HCT116 (cell line): ENCODE results near the gene TAGLN3. TPM values are rescaled to one million over a fixed set of nuclear protein-coding genes. Genes with fewer than 3 reads are reported as not detected.

ENCODE experiments used
- ATAC-seq: fragments of 200-7000 bp; cut with Tn5 transposase; 2 replicates; pipeline ENCODE4 v1.9.1; 2020; ENCODE audit warnings: mild to moderate bottlenecking, moderate library complexity
- BruUV-seq: library from RNA; stranded (reverse); fragments of 400-500 nt; replicated peaks from 2 replicates; lab custom pipeline; 2021; lab: Mats Ljungman, UMichigan
- CTCF ChIA-PET: fragments of 300-600 bp; sonication (Branson Sonifier 250); formaldehyde crosslinking; loops from one replicate; lab custom pipeline; 2021; ENCODE audit warnings: antibody characterized with exemption; lab: Charles Lee
- POLR2A ChIA-PET: fragments of 300-600, 350-600 bp; sonication (Branson Sonifier 250); formaldehyde crosslinking; loops from one replicate; lab custom pipeline; 2021; ENCODE audit warnings: antibody characterized with exemption; lab: Charles Lee
- RAD21 ChIA-PET, 2 experiments: fragments of 300-600 bp; sonication (Branson Sonifier 250); formaldehyde crosslinking; loops; one replicate each; lab custom pipeline; 2023; ENCODE audit warnings: low total read pairs in 2 of 2; ENCODE audit not compliant: uncharacterized antibody in 2 of 2, unreplicated experiment in 2 of 2, low non-redundant PET in 1 of 2; lab: Charles Lee
- DNase-seq: peaks from one replicate; pipeline ENCODE4 v3.0.0-alpha.2; 2010; ENCODE audit warnings: low read depth, low spot score
- H2AFZ ChIP-seq: fragments of 200-600 bp; shearing (Covaris generic), sonication (generic); 2 replicates; pipeline ENCODE4 v1.6.1; 2017; ENCODE audit warnings: low read depth, mixed run types, mixed read lengths, antibody characterized with exemption, low read length; ENCODE audit not compliant: poor library complexity, severe bottlenecking
- H3K27ac ChIP-seq: 2 replicates; pipeline ENCODE4 v1.5.1; 2012; ENCODE audit warnings: low read depth, low read length
- H3K27me3 ChIP-seq: fragments of 200-600 bp; sonication (generic); 2 replicates; pipeline ENCODE4 v1.6.1; 2016; ENCODE audit warnings: mixed run types, low read length, mixed read lengths; ENCODE audit not compliant: insufficient read depth
- H3K36me3 ChIP-seq, 2 experiments: fragments of 200-500 bp in 1 of 2; fragments of 200-600 bp in 1 of 2; sonication (Bioruptor generic) in 1 of 2; sonication (generic) in 1 of 2; 2 replicates each; pipeline versions ENCODE4 v1.5.1 to v1.6.1; 2014 to 2016; ENCODE audit warnings: low read length in 2 of 2, inconsistent platforms in 1 of 2, mixed read lengths in 1 of 2, mixed run types in 1 of 2; ENCODE audit not compliant: insufficient read depth in 2 of 2, control insufficient read depth in 1 of 2
- H3K4me1 ChIP-seq, 2 experiments: fragments of 200-600 bp in 1 of 2; sonication (generic) in 1 of 2; 2 replicates each; pipeline versions ENCODE4 v1.5.1 to v1.6.1; 2012 to 2017; ENCODE audit warnings: low read length in 2 of 2, inconsistent platforms in 1 of 2, mild to moderate bottlenecking in 1 of 2, mixed read lengths in 1 of 2, mixed run types in 1 of 2, moderate library complexity in 1 of 2; ENCODE audit not compliant: insufficient read depth in 2 of 2, control insufficient read depth in 1 of 2
- H3K4me2 ChIP-seq: fragments of 200-600 bp; sonication (generic); 2 replicates; pipeline ENCODE4 v1.6.1; 2017; ENCODE audit warnings: mixed run types, low read length, mixed read lengths
- H3K4me3 ChIP-seq, 2 experiments: fragments of 200-600 bp in 1 of 2; sonication (generic) in 1 of 2; replicated peaks in 1 of 2; 2 replicates each; pipeline ENCODE4 v1.5.1; 2011 to 2016; ENCODE audit warnings: low read length in 2 of 2, control low read depth in 1 of 2, low read depth in 1 of 2, mild to moderate bottlenecking in 1 of 2, mixed read lengths in 1 of 2, mixed run types in 1 of 2
- H3K79me2 ChIP-seq: fragments of 200-600 bp; sonication (generic); 2 replicates; pipeline ENCODE4 v1.6.1; 2017; ENCODE audit warnings: mild to moderate bottlenecking, mixed run types, low read length, moderate library complexity, mixed read lengths; ENCODE audit not compliant: insufficient read depth
- H3K9ac ChIP-seq: fragments of 200-600 bp; sonication (generic); 2 replicates; pipeline ENCODE4 v1.6.1; 2016; ENCODE audit warnings: low read length, mixed read lengths
- H3K9me2 ChIP-seq: fragments of 200-600 bp; sonication (generic), shearing (Covaris generic); 2 replicates; pipeline ENCODE4 v1.6.1; 2017; ENCODE audit warnings: mixed run types, mild to moderate bottlenecking, moderate library complexity; ENCODE audit not compliant: insufficient read depth
- H3K9me3 ChIP-seq, 2 experiments: fragments of 200-500 bp in 1 of 2; fragments of 200-600 bp in 1 of 2; sonication (Bioruptor generic) in 1 of 2; sonication (generic) in 1 of 2; 2 replicates each; pipeline ENCODE4 v1.6.1; 2014 to 2017; ENCODE audit warnings: low read length in 2 of 2, mixed read lengths in 2 of 2, inconsistent platforms in 1 of 2, low read depth in 1 of 2, mild to moderate bottlenecking in 1 of 2, mixed run types in 1 of 2, moderate library complexity in 1 of 2; ENCODE audit not compliant: control insufficient read depth in 1 of 2, insufficient read depth in 1 of 2
- H4K20me1 ChIP-seq: fragments of 200-600 bp; sonication (generic), shearing (Covaris generic); 2 replicates; pipeline ENCODE4 v1.6.1; 2017; ENCODE audit warnings: mixed run types, mild to moderate bottlenecking, moderate library complexity; ENCODE audit not compliant: insufficient read depth
- EZH2phosphoT487 ChIP-seq: fragments of 200-600 bp; IDR thresholded peaks from 2 replicates; pipeline ENCODE4 v1.6.1; 2018; ENCODE audit warnings: antibody characterized with exemption, borderline replicate concordance
- JUND ChIP-seq: IDR thresholded peaks from 2 replicates; pipeline ENCODE4 v1.6.1; 2012
- POLR2A ChIP-seq: IDR thresholded peaks from 2 replicates; pipeline ENCODE4 v1.7.0; 2011; ENCODE audit warnings: borderline replicate concordance; ENCODE audit not compliant: insufficient read depth, insufficient read length; ENCODE audit errors: extremely low read depth
- REST ChIP-seq: IDR thresholded peaks from 2 replicates; pipeline ENCODE4 v1.6.1; 2012; ENCODE audit warnings: low read depth
- SRF ChIP-seq: IDR thresholded peaks from 2 replicates; pipeline ENCODE4 v1.6.1; 2012; ENCODE audit warnings: low read depth
- YY1 ChIP-seq: IDR thresholded peaks from 2 replicates; pipeline ENCODE4 v1.6.1; 2011; ENCODE audit warnings: low read length, low read depth, moderate library complexity, mild to moderate bottlenecking; ENCODE audit not compliant: insufficient replicate concordance; ENCODE audit errors: extremely low read depth
- ZFX ChIP-seq: fragments of 450-650 bp; IDR thresholded peaks from 2 replicates; pipeline ENCODE4 v1.6.1; 2017
- intact Hi-C: fragments of 100-400 bp; cut with micrococcal nuclease; formaldehyde crosslinking; loops from 2 replicates; pipeline ENCODE4 v1.10.0; 2022
- total RNA-seq: library from RNA; stranded (reverse); gene quantifications from one replicate; pipeline ENCODE4 v1.2.1, GENCODE V29; 2021; ENCODE audit not compliant: unreplicated experiment
- TF ChIP-seq, protein P1 (sequence below): IDR thresholded peaks from 2 replicates; pipeline ENCODE4 v1.6.1; 2012
- TF ChIP-seq, protein P2 (sequence below), 3 experiments: fragments of 200-600 bp in 1 of 3; sonication (generic) in 1 of 3; IDR thresholded peaks in 2 of 3; conservative IDR thresholded peaks in 1 of 3; 2 replicates each; pipeline ENCODE4 v1.5.1; 2012 to 2017; ENCODE audit warnings: low read depth in 2 of 3, low read length in 2 of 3, antibody characterized with exemption in 1 of 3, borderline replicate concordance in 1 of 3, control low read depth in 1 of 3, mild to moderate bottlenecking in 1 of 3, mixed read lengths in 1 of 3, mixed run types in 1 of 3, moderate library complexity in 1 of 3; ENCODE audit not compliant: insufficient read depth in 1 of 3

The TAGLN3 gene
- total RNA-seq, 1 experiment from 2014 or later, result 0.64 TPM

GRCh38 chr3:112027826-112028225, 29.1 kb downstream of the TAGLN3 start:
- intact Hi-C loops, result no loop called here
- Histone ChIP-seq H3K4me1 (no peaks in the 10 kb centered on the region), H3K79me2 (no peaks in the 10 kb centered on the region), H3K4me2 (no peak overlapping the region), H3K27ac (no peak overlapping the region), H4K20me1 (no peaks in the 10 kb centered on the region), H3K9me2 (no peaks in the 10 kb centered on the region), H3K27me3 (no peaks in the 10 kb centered on the region), H3K4me3 (no peak overlapping the region), H3K9ac (no peak overlapping the region), H3K36me3 (no peaks in the 10 kb centered on the region), H3K9me3 (no peaks in the 10 kb centered on the region), H2AFZ (no peak overlapping the region)
- DNase-seq (no peak), ATAC-seq (no peak)
- no TSS peak for BruUV-seq
- ChIA-PET POLR2A (no interaction called here), RAD21 (no interaction called here), CTCF (interaction anchor here (1.2 kb wide), 1 partner anchor 14 kb away, joined by 3 read pairs; no protein-coding TSS in a partner anchor)
- TF ChIP-seq, protein P1, sequence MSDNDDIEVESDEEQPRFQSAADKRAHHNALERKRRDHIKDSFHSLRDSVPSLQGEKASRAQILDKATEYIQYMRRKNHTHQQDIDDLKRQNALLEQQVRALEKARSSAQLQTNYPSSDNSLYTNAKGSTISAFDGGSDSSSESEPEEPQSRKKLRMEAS, result no peak
- TF ChIP-seq, protein P2, sequence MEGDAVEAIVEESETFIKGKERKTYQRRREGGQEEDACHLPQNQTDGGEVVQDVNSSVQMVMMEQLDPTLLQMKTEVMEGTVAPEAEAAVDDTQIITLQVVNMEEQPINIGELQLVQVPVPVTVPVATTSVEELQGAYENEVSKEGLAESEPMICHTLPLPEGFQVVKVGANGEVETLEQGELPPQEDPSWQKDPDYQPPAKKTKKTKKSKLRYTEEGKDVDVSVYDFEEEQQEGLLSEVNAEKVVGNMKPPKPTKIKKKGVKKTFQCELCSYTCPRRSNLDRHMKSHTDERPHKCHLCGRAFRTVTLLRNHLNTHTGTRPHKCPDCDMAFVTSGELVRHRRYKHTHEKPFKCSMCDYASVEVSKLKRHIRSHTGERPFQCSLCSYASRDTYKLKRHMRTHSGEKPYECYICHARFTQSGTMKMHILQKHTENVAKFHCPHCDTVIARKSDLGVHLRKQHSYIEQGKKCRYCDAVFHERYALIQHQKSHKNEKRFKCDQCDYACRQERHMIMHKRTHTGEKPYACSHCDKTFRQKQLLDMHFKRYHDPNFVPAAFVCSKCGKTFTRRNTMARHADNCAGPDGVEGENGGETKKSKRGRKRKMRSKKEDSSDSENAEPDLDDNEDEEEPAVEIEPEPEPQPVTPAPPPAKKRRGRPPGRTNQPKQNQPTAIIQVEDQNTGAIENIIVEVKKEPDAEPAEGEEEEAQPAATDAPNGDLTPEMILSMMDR (IDR thresholded peaks at IDR 0.05 in 2 of 3, conservative IDR thresholded peaks at IDR 0.05 in 1 of 3; ENCODE audit: borderline replicate concordance in 1 of 3, insufficient read depth in 1 of 3, low read depth in 2 of 3, low read length in 2 of 3), result no peak
- TF ChIP-seq REST, result no peak
- no peak for TF ChIP-seq SRF
- TF ChIP-seq POLR2A, result no peak
- TF ChIP-seq ZFX, result no peak
- no peak for TF ChIP-seq YY1
- no peak for TF ChIP-seq JUND
- TF ChIP-seq EZH2phosphoT487, result no peak
